H9 (cell line): ENCODE data around the gene ASB15. TPM values are rescaled to one million over a fixed set of nuclear protein-coding genes. Genes with fewer than 3 reads are reported as not detected.

Experiments used
- DNase-seq: peaks from one replicate; pipeline ENCODE4 v3.0.0-alpha.2; 2017
- H2AFZ ChIP-seq: one replicate; pipeline ENCODE4 v1.6.1; 2013; ENCODE audit warnings: mild to moderate bottlenecking, low read length, control low read depth, moderate library complexity
- H2AK5ac ChIP-seq: 2 replicates; pipeline ENCODE4 v1.6.1; 2013; ENCODE audit warnings: low read length, control low read depth, mixed read lengths; ENCODE audit not compliant: insufficient read length
- H2BK120ac ChIP-seq: one replicate; pipeline ENCODE4 v1.6.1; 2013; ENCODE audit warnings: low read depth, mild to moderate bottlenecking, low read length, control low read depth, inconsistent platforms; ENCODE audit not compliant: poor library complexity, severe bottlenecking
- H2BK12ac ChIP-seq: 2 replicates; pipeline ENCODE4 v1.6.1; 2013; ENCODE audit warnings: low read length, control low read depth, mixed read lengths, low read depth; ENCODE audit not compliant: insufficient read length
- H2BK15ac ChIP-seq: 2 replicates; pipeline ENCODE4 v1.6.1; 2013; ENCODE audit warnings: low read depth, low read length, control low read depth
- H2BK20ac ChIP-seq: one replicate; pipeline ENCODE4 v1.6.1; 2013; ENCODE audit warnings: low read depth, mild to moderate bottlenecking, low read length, control low read depth, inconsistent platforms; ENCODE audit not compliant: poor library complexity, severe bottlenecking
- H2BK5ac ChIP-seq: 2 replicates; pipeline ENCODE4 v1.6.1; 2013; ENCODE audit warnings: low read length, control low read depth, mixed read lengths; ENCODE audit not compliant: insufficient read length
- H3K14ac ChIP-seq: 2 replicates; pipeline ENCODE4 v1.6.1; 2013; ENCODE audit warnings: low read length, control low read depth; ENCODE audit not compliant: insufficient read depth
- H3K18ac ChIP-seq: 2 replicates; pipeline ENCODE4 v1.6.1; 2013; ENCODE audit warnings: low read depth, mild to moderate bottlenecking, mixed read lengths, low read length, control low read depth; ENCODE audit not compliant: insufficient read length
- H3K23ac ChIP-seq: 2 replicates; pipeline ENCODE4 v1.6.1; 2013; ENCODE audit warnings: low read length, control low read depth, mixed read lengths, low read depth; ENCODE audit not compliant: insufficient read length
- H3K23me2 ChIP-seq: 2 replicates; pipeline ENCODE4 v1.6.1; 2013; ENCODE audit warnings: low read depth, mild to moderate bottlenecking, mixed read lengths, low read length, control low read depth; ENCODE audit not compliant: insufficient read length, poor library complexity, severe bottlenecking
- H3K27ac ChIP-seq: 2 replicates; pipeline ENCODE4 v1.5.1; 2013; ENCODE audit warnings: low read length, control low read depth, mixed read lengths, low read depth; ENCODE audit not compliant: insufficient read length
- H3K27me3 ChIP-seq: 2 replicates; pipeline ENCODE4 v1.6.1; 2013; ENCODE audit warnings: low read length, control low read depth, inconsistent platforms; ENCODE audit not compliant: insufficient read depth
- H3K4ac ChIP-seq: 2 replicates; pipeline ENCODE4 v1.6.1; 2013; ENCODE audit warnings: low read depth, mild to moderate bottlenecking, control low read depth, inconsistent platforms, low read length, moderate library complexity
- H3K4me1 ChIP-seq: 2 replicates; pipeline ENCODE4 v1.6.1; 2013; ENCODE audit warnings: low read length, control low read depth, inconsistent platforms; ENCODE audit not compliant: insufficient read depth
- H3K4me2 ChIP-seq: 2 replicates; pipeline ENCODE4 v1.6.1; 2013; ENCODE audit warnings: low read length, control low read depth, mixed read lengths; ENCODE audit not compliant: insufficient read length, insufficient read depth
- H3K56ac ChIP-seq: 2 replicates; pipeline ENCODE4 v1.6.1; 2013; ENCODE audit warnings: low read depth, mild to moderate bottlenecking, mixed read lengths, low read length, control low read depth; ENCODE audit not compliant: insufficient read length
- H3K79me1 ChIP-seq: 2 replicates; pipeline ENCODE4 v1.6.1; 2013; ENCODE audit warnings: low read depth, mild to moderate bottlenecking, moderate library complexity, low read length, control low read depth, inconsistent platforms; ENCODE audit not compliant: insufficient read depth, poor library complexity, severe bottlenecking
- H3K79me2 ChIP-seq: 2 replicates; pipeline ENCODE4 v1.6.1; 2013; ENCODE audit warnings: low read length, control low read depth, inconsistent platforms; ENCODE audit not compliant: insufficient read depth
- H3K9ac ChIP-seq: 2 replicates; pipeline ENCODE4 v1.6.1; 2013; ENCODE audit warnings: low read length, control low read depth, mixed read lengths; ENCODE audit not compliant: insufficient read length; ENCODE audit errors: extremely low read depth
- H3K9me3 ChIP-seq: one replicate; pipeline ENCODE4 v1.6.1; 2013; ENCODE audit warnings: low read depth, low read length, inconsistent platforms; ENCODE audit not compliant: control insufficient read depth
- H3T11ph ChIP-seq: one replicate; pipeline ENCODE4 v1.6.1; 2013; ENCODE audit warnings: mild to moderate bottlenecking, low read length, control low read depth, inconsistent platforms
- H4K20me1 ChIP-seq: one replicate; pipeline ENCODE4 v1.6.1; 2013; ENCODE audit not compliant: control insufficient read depth, insufficient read length, insufficient read depth
- H4K5ac ChIP-seq: 2 replicates; pipeline ENCODE4 v1.6.1; 2013; ENCODE audit warnings: low read depth, mild to moderate bottlenecking, mixed read lengths, low read length, control low read depth; ENCODE audit not compliant: insufficient read length
- H4K8ac ChIP-seq: replicated peaks from 2 replicates; pipeline ENCODE4 v1.6.1; 2013; ENCODE audit warnings: low read length, control low read depth, mixed read lengths, low read depth; ENCODE audit not compliant: insufficient read length
- H4K91ac ChIP-seq: 2 replicates; pipeline ENCODE4 v1.6.1; 2013; ENCODE audit warnings: low read depth, mild to moderate bottlenecking, moderate library complexity, mixed read lengths, low read length, control low read depth; ENCODE audit not compliant: insufficient read length
- H3K27ac Mint-ChIP-seq, 3 experiments: 2 replicates in 2 of 3; 3 replicates in 1 of 3; pipeline ENCODE4 v1.8.0; 2020 to 2021; ENCODE audit warnings: mixed read lengths in 3 of 3, mild to moderate bottlenecking in 1 of 3, moderate library complexity in 1 of 3
- H3K27me3 Mint-ChIP-seq: 2 replicates; pipeline ENCODE4 v1.8.0; 2021; ENCODE audit warnings: low read depth, mild to moderate bottlenecking, moderate library complexity, mixed read lengths
- H3K36me3 Mint-ChIP-seq, 3 experiments: 2 replicates in 2 of 3; 3 replicates in 1 of 3; pipeline ENCODE4 v1.8.0; 2020 to 2021; ENCODE audit warnings: low read depth in 3 of 3, mixed read lengths in 3 of 3; ENCODE audit not compliant: insufficient read depth in 1 of 3
- H3K4me1 Mint-ChIP-seq, 2 experiments: 2 replicates each; pipeline ENCODE4 v1.8.0; 2020; ENCODE audit warnings: mixed read lengths in 2 of 2
- H3K4me3 Mint-ChIP-seq, 2 experiments: 2 replicates in 1 of 2; 3 replicates in 1 of 2; pipeline ENCODE4 v1.8.0; 2020 to 2021; ENCODE audit warnings: mild to moderate bottlenecking in 2 of 2, mixed read lengths in 2 of 2, moderate library complexity in 1 of 2
- H3K9me3 Mint-ChIP-seq, 2 experiments: 2 replicates in 1 of 2; 3 replicates in 1 of 2; pipeline ENCODE4 v1.8.0; 2020; ENCODE audit warnings: mild to moderate bottlenecking in 2 of 2, mixed read lengths in 2 of 2, moderate library complexity in 1 of 2
- CTCF ChIP-seq: fragments of 200-600 bp; sonication (generic); conservative IDR thresholded peaks from 3 replicates; pipeline ENCODE4 v1.8.0; 2021; ENCODE audit warnings: antibody characterized with exemption, mild to moderate bottlenecking
- WGBS: extraction: QIAGEN DNeasy Blood & Tissue Kit; methylation state at CpG from one replicate; pipeline ENCODE4 v1.1.7; 2013; ENCODE audit warnings: missing lambda C conversion rate, low lambda C conversion rate, mixed read lengths; ENCODE audit not compliant: insufficient read length; ENCODE audit errors: extremely low coverage; 5-methylcytosine and 5-hydroxymethylcytosine counted together
- total RNA-seq: library from RNA; stranded (reverse); gene quantifications from 2 replicates; pipeline ENCODE4 v1.2.1, GENCODE V29; 2021

ASB15 gene
- total RNA-seq, 1 experiment from 2014 or later, result not detected

- no peak overlapping the region for H3K56ac ChIP-seq
- no peaks in the 10 kb centered on the region for H3K79me1 ChIP-seq
- no peaks in the 10 kb centered on the region for H3K4me1 ChIP-seq
- no peak overlapping the region for H3K23ac ChIP-seq
- DNase-seq, result no peak
- H3K14ac ChIP-seq, result no peak overlapping the region
- H3K18ac ChIP-seq, result no peak overlapping the region
- no peaks in the 10 kb centered on the region for H3K9me3 Mint-ChIP-seq
- no peak overlapping the region for H3K4me2 ChIP-seq
- no peak overlapping the region for H3K9ac ChIP-seq
- no peak overlapping the region for H2BK20ac ChIP-seq
- no peak overlapping the region for H2BK120ac ChIP-seq
- H4K5ac ChIP-seq, result no peak overlapping the region
- no peak overlapping the region for H4K8ac ChIP-seq
- H3T11ph ChIP-seq, result no peak overlapping the region
- no peak overlapping the region for H4K91ac ChIP-seq
- no peaks in the 10 kb centered on the region for H3K27me3 Mint-ChIP-seq
- H3K4ac ChIP-seq, result no peak overlapping the region
- no peak overlapping the region for H2BK5ac ChIP-seq
- H3K9me3 ChIP-seq, result no peaks in the 10 kb centered on the region
- no peak overlapping the region for H2AFZ ChIP-seq
- peaks cover 5 to 36% (median 32%) of the 10 kb centered on the region in 3 experiments; a peak in 6 of 7 replicates for H3K36me3 Mint-ChIP-seq
- H4K20me1 ChIP-seq, result no peaks in the 10 kb centered on the region
- H3K27ac ChIP-seq, result no peak overlapping the region
- peaks cover 0 to 14% of the 10 kb centered on the region in 2 experiments; a peak in 2 of 4 replicates for H3K4me1 Mint-ChIP-seq
- no peak overlapping the region for H2AK5ac ChIP-seq
- H3K79me2 ChIP-seq, result no peaks in the 10 kb centered on the region
- no peak overlapping the region for H3K4me3 Mint-ChIP-seq
- H3K27ac Mint-ChIP-seq, result no peak overlapping the region; a peak in 2 of 7 replicates
- no peak overlapping the region for H2BK12ac ChIP-seq
- H3K27me3 ChIP-seq, result no peaks in the 10 kb centered on the region
- TF ChIP-seq CTCF, result no peak
- no CpG with 5 or more reads among the region's 2 CpGs for WGBS
- H3K23me2 ChIP-seq, result no peaks in the 10 kb centered on the region
- no peak overlapping the region for H2BK15ac ChIP-seq
Measured at GRCh38 chr7:123687161-123687560, 85.5 kb downstream of the ASB15 start.
